ENCODE results near the gene EMID1. TPM values are rescaled to one million over a fixed set of nuclear protein-coding genes. Genes with fewer than 3 reads are reported as not detected.

EMID1 gene
- total and polyA plus RNA-seq, 2 experiments from 2014 or later: 9.9 to 42.5 TPM

DNA sequence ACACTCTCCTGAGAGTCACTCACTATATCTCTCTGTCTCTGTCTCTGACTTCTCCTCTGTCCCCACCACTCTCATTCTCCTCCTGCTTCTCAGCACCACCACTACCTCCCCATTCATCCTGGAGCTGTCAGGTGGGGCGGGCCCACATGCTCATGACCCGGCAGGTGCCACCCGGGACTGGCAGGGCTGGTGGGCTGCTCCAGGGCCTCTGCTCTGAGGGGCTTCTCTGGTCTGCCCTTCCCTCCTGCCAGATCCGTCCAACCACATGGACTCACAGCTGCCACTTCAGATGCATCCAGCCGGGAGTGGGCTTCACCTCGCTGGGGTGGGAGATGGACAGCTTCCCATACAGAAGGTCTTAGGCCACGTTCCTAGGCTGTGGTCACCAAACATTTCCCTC, 4.8 kb upstream of the EMID1 start:
- Histone ChIP-seq H3K27me3 (no peaks in the 10 kb centered on the region), H3K4me3 (no peak overlapping the region), H3K9me3 (ENCODE audit: low read depth) (no peaks in the 10 kb centered on the region), H3K27ac (no peak overlapping the region), H3K4me1 (ENCODE audit: low read depth) (peaks cover 9% of the 10 kb centered on the region), H3K36me3 (no peaks in the 10 kb centered on the region)
- TF ChIP-seq, protein P1, sequence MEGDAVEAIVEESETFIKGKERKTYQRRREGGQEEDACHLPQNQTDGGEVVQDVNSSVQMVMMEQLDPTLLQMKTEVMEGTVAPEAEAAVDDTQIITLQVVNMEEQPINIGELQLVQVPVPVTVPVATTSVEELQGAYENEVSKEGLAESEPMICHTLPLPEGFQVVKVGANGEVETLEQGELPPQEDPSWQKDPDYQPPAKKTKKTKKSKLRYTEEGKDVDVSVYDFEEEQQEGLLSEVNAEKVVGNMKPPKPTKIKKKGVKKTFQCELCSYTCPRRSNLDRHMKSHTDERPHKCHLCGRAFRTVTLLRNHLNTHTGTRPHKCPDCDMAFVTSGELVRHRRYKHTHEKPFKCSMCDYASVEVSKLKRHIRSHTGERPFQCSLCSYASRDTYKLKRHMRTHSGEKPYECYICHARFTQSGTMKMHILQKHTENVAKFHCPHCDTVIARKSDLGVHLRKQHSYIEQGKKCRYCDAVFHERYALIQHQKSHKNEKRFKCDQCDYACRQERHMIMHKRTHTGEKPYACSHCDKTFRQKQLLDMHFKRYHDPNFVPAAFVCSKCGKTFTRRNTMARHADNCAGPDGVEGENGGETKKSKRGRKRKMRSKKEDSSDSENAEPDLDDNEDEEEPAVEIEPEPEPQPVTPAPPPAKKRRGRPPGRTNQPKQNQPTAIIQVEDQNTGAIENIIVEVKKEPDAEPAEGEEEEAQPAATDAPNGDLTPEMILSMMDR (IDR thresholded peaks at IDR 0.05; ENCODE audit: low read depth, low read length): no peak
- DNase-seq (ENCODE audit: low read depth in 1 of 2, low spot score in 1 of 2): no peak

DNA sequence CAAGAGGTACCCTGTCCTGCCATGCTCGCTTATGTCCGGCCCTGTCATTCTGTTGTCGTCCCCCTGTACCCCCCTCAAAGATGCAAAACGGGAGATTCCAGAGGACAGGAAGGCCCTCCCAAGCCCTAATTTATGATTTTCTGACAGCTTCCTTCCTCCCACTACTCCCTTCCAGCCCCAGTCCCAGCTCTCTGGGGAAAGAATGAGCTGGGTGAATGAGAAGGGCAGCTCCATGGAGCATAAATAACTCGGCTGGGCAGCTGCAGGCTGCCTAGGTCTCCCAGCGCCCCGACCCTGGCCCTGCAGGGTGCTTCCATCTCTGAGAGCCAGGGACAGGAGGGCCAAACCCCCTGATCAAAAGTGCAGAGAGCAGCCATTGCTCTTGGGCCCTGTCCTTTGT, 3.9 kb upstream of the EMID1 start:
- TF ChIP-seq, protein P1 (IDR thresholded peaks at IDR 0.05; ENCODE audit: low read depth, low read length): no peak
- H3K4me1 ChIP-seq (ENCODE audit: low read depth): no peaks in the 10 kb centered on the region

DNA sequence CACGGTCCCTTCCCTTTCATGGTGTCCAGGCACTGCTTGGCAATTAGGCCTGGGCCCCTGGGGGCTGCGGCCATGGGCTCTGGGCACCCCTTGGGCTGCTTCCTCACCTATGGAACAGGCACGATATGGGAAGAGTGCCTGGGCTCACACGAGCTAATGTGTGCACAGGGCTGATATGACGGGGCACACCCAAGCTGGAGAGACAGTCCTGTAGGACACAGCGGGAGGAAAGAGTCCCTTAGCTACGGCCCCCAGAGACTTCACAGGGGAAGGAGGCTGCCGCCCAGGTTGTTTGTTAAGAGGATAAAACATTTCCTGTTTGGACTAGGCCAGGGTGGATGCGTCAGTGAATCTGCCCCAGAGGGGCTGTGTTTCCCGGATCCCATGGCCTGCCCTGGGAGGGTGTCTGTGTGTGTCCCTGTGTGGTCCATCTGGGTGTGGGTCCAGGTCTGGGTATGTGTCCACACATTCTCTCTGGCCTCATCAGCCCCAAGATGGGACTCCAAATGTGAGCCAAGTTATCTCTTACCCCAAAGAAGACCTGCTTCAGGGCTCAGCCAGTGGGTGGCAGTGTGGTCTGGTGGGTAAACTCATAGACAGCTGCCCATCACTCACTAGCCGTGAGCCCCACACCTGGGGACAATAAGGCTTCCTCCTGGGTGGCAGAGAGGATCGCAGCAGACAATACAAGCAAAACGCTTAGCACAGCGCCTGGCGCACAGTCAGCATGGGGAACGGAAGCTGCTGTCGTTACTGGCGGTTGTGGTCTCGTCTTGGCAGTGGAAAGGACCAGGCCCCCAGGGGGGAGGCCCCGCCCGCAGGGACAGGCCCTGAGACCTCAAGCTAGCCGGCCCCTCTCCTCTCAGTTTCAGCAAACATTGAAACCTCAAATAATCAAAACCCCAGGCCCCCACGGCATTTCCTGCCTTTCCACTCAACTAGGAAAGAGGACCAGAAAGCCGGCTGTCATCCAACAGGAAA, 3.2 kb upstream of the EMID1 start:
- H3K4me1 ChIP-seq (ENCODE audit: low read depth): no peaks in the 10 kb centered on the region
- no peak overlapping the region for H3K4me3 ChIP-seq
- TF ChIP-seq, protein P1 (IDR thresholded peaks at IDR 0.05; ENCODE audit: low read depth, low read length): peak; percentile 28
- H3K36me3 ChIP-seq: no peaks in the 10 kb centered on the region
- H3K9me3 ChIP-seq (ENCODE audit: low read depth): no peaks in the 10 kb centered on the region
- H3K27ac ChIP-seq: no peak overlapping the region
- DNase-seq (ENCODE audit: low read depth in 1 of 2, low spot score in 1 of 2): peak in 1 of 2 donors; percentile 90
- H3K27me3 ChIP-seq: no peaks in the 10 kb centered on the region

More for the DNA sequence above, 3.9 kb upstream of the EMID1 start:
- Histone ChIP-seq H3K27ac (no peak overlapping the region), H3K4me3 (no peak overlapping the region), H3K36me3 (no peaks in the 10 kb centered on the region), H3K9me3 (ENCODE audit: low read depth) (no peaks in the 10 kb centered on the region), H3K27me3 (no peaks in the 10 kb centered on the region)
- no peak for DNase-seq (ENCODE audit: low read depth in 1 of 2, low spot score in 1 of 2)

DNA sequence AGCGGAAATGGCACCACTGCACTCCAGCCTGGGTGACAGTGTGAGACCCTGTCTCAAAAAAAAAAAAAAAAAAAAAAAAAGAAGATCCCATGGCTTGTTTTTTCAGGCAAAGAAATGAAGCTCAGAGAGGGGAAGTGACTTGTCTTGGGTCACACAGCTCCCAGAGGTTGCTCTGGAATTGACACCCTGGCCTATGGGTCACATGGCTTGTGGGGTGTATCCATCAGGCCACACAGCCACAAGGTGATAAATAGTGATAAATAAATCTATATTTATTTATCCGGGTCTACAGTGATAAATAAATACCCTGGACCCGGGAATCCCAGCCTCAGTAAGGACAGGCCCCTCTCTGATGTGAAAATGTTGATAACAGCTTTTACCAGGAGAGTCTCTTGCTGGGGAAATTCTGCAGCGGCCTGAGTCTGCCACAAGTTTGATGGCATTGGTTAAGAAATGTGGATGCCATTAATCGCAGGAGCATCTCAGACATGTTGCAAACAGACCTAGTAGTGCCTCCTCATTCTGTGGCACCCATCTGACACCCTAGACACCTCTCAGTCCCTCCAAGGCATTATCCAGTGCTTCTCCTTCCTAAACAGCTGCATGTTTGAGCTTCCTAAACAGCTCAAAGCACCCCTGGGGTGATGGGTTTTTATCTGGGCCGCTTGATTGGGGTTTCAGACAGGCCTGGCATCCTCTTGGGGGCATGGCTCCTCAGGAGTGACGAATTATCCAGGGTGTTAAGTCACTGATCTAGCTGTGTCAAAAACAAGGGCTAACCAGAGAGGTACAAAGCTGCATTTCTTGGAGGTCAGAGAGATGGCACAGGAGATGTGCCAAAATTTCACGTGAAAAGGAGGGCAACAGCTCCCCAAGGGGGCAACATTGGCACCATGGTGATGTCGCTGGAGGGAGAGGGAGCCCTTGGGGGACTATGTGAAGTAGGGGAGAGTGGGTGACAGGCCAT, 1.9 kb upstream of the EMID1 start:
- Histone ChIP-seq H3K36me3 (no peaks in the 10 kb centered on the region), H3K27ac (no peak overlapping the region), H3K27me3 (no peaks in the 10 kb centered on the region), H3K4me1 (ENCODE audit: low read depth) (no peaks in the 10 kb centered on the region), H3K4me3 (no peak overlapping the region), H3K9me3 (ENCODE audit: low read depth) (no peaks in the 10 kb centered on the region)
- TF ChIP-seq, protein P1 (IDR thresholded peaks at IDR 0.05; ENCODE audit: low read depth, low read length): no peak
- no peak for DNase-seq (ENCODE audit: low read depth in 1 of 2, low spot score in 1 of 2)

DNA sequence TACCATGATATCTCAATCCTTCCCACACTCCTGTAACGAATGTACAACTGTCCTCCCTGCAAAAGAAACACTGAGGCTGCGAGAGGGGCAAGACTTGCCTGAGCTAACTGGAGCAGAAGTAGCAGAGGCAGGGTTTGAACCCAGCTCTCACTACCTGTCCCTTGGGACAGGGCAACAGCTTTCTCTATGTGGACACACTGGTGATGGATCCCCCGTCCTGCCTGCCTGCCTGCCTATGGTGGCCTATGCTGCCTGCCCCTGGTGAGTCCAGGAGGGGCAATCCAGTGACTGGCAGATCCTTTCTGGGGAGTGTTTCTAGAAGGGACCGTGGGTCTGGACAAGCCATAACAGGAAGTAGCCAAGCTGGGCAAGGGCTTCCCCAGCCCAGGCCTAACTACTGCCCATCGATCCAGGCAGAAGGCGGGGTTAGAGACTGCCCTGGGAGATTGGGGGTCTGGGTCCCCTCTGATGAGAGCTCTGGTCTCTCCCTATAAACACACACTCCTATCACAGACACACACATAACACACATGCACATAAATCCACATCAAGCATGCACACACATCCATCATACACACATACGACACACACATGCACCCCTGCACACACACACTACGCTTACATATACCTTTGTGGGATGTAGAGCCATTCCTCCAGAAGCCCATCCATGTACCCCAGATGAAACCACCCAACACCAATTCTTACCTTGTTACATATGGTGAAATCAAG, 1.1 kb upstream of the EMID1 start:
- H3K27ac ChIP-seq: no peak overlapping the region
- TF ChIP-seq, protein P1 (IDR thresholded peaks at IDR 0.05; ENCODE audit: low read depth, low read length): no peak
- no peak for DNase-seq (ENCODE audit: low read depth in 1 of 2, low spot score in 1 of 2)

More for the DNA sequence above, 1.1 kb upstream of the EMID1 start:
- Histone ChIP-seq H3K27me3 (no peaks in the 10 kb centered on the region), H3K9me3 (ENCODE audit: low read depth) (no peaks in the 10 kb centered on the region), H3K4me3 (no peak overlapping the region), H3K36me3 (no peaks in the 10 kb centered on the region), H3K4me1 (ENCODE audit: low read depth) (no peaks in the 10 kb centered on the region)
